SK-N-SH treated with all-trans-retinoic acid at 6 μM for 48 hours (cell line): ENCODE results near the gene NPTX1.

Experiments used
- ATAC-seq: fragments of 200-7000 bp; cut with Tn5 transposase; 3 replicates; pipeline ENCODE4 v1.9.1; 2020; ENCODE audit warnings: mild to moderate bottlenecking, moderate library complexity
- ARNTL ChIP-seq: fragments of 450-650 bp; formaldehyde crosslinking; IDR thresholded peaks from 2 replicates; pipeline ENCODE4 v1.5.0; 2020; ENCODE audit warnings: low read depth, mild to moderate bottlenecking, moderate library complexity, borderline replicate concordance
- CREB5 ChIP-seq: fragments of 250-450 bp; sonication (Bioruptor Pico); IDR thresholded peaks from 2 replicates; pipeline ENCODE4 v1.5.1; 2020; ENCODE audit warnings: low read depth, mild to moderate bottlenecking, moderate library complexity
- CSDC2 ChIP-seq: fragments of 250-450 bp; sonication (Bioruptor Pico); IDR thresholded peaks from 2 replicates; pipeline ENCODE4 v1.5.0; 2020; ENCODE audit warnings: mild to moderate bottlenecking, moderate library complexity
- CSRNP3 ChIP-seq: fragments of 250-450 bp; sonication (Bioruptor Pico); IDR thresholded peaks from 2 replicates; pipeline ENCODE4 v1.5.1; 2021; ENCODE audit warnings: mild to moderate bottlenecking, moderate library complexity
- ESRRG ChIP-seq: fragments of 250-450 bp; sonication (Bioruptor Pico); IDR thresholded peaks from 2 replicates; pipeline ENCODE4 v1.6.1; 2021; ENCODE audit warnings: mild to moderate bottlenecking
- GLIS3 ChIP-seq: fragments of 250-450 bp; sonication (Bioruptor Pico); IDR thresholded peaks from 2 replicates; pipeline ENCODE4 v1.5.0; 2020; ENCODE audit warnings: mild to moderate bottlenecking, moderate library complexity
- ISL1 ChIP-seq: fragments of 250-450 bp; sonication (Bioruptor Pico); IDR thresholded peaks from 2 replicates; pipeline ENCODE4 v2.1.2; 2022; ENCODE audit warnings: mild to moderate bottlenecking, moderate library complexity
- OSR1 ChIP-seq: fragments of 250-450 bp; sonication (Bioruptor Pico); IDR thresholded peaks from 2 replicates; pipeline ENCODE4 v1.8.0; 2022; ENCODE audit warnings: moderate library complexity, mild to moderate bottlenecking, inconsistent platforms
- PATZ1 ChIP-seq: fragments of 250-450 bp; sonication (Bioruptor Pico); IDR thresholded peaks from 2 replicates; pipeline ENCODE4 v1.8.0; 2020; ENCODE audit warnings: mild to moderate bottlenecking, moderate library complexity, borderline replicate concordance
- POU6F1 ChIP-seq: fragments of 250-450 bp; sonication (Bioruptor Pico); IDR thresholded peaks from 2 replicates; pipeline ENCODE4 v1.8.0; 2021; ENCODE audit warnings: low read depth, mild to moderate bottlenecking, moderate library complexity, borderline replicate concordance
- PPARA ChIP-seq: fragments of 250-450 bp; sonication (Bioruptor Pico); IDR thresholded peaks from 2 replicates; pipeline ENCODE4 v1.5.0; 2020; ENCODE audit warnings: mild to moderate bottlenecking, borderline replicate concordance
- SNAI2 ChIP-seq: fragments of 250-450 bp; sonication (Bioruptor Pico); IDR thresholded peaks from 2 replicates; pipeline ENCODE4 v1.5.0; 2020; ENCODE audit warnings: mild to moderate bottlenecking, moderate library complexity
- TCF4 ChIP-seq: fragments of 250-450 bp; sonication (Bioruptor Pico); IDR thresholded peaks from 2 replicates; pipeline ENCODE4 v1.8.0; 2021; ENCODE audit warnings: mild to moderate bottlenecking, moderate library complexity, borderline replicate concordance
- TOX ChIP-seq: fragments of 250-450 bp; sonication (Bioruptor Pico); IDR thresholded peaks from 2 replicates; pipeline ENCODE4 v1.8.0; 2021; ENCODE audit warnings: mild to moderate bottlenecking, moderate library complexity, borderline replicate concordance
- TSHZ2 ChIP-seq: fragments of 250-450 bp; sonication (Bioruptor Pico); IDR thresholded peaks from 2 replicates; pipeline ENCODE4 v1.5.0; 2020; ENCODE audit warnings: mild to moderate bottlenecking, moderate library complexity
- ZC3H10 ChIP-seq: fragments of 250-450 bp; sonication (Bioruptor Pico); IDR thresholded peaks from 2 replicates; pipeline ENCODE4 v1.5.1; 2021; ENCODE audit warnings: mild to moderate bottlenecking, moderate library complexity
- ZFP3 ChIP-seq: fragments of 250-450 bp; sonication (Bioruptor Pico); IDR thresholded peaks from 2 replicates; pipeline ENCODE4 v1.5.0; 2020; ENCODE audit warnings: mild to moderate bottlenecking, moderate library complexity
- ZFP30 ChIP-seq: fragments of 450-650 bp; formaldehyde crosslinking; IDR thresholded peaks from 2 replicates; pipeline ENCODE4 v1.5.0; 2022; ENCODE audit warnings: mild to moderate bottlenecking, moderate library complexity
- ZNF565 ChIP-seq: fragments of 450-650 bp; formaldehyde crosslinking; conservative IDR thresholded peaks from 2 replicates; pipeline ENCODE4 v1.5.0; 2020; ENCODE audit warnings: low read depth, mild to moderate bottlenecking, moderate library complexity
- ZNF70 ChIP-seq: fragments of 450-650 bp; formaldehyde crosslinking; IDR thresholded peaks from 2 replicates; pipeline ENCODE4 v1.5.0; 2020; ENCODE audit warnings: mild to moderate bottlenecking, moderate library complexity
- ZNF8 ChIP-seq: fragments of 450-650 bp; formaldehyde crosslinking; IDR thresholded peaks from 2 replicates; pipeline ENCODE4 v1.5.0; 2020; ENCODE audit warnings: mild to moderate bottlenecking, moderate library complexity

The NPTX1 gene

GRCh38 chr17:80455336-80455710, 21.1 kb downstream of the NPTX1 start:
- ATAC-seq = peak; percentile 58
- 0 out of 2 replicates have a peak, but pooled peaks have one; percentile 2 for TF ChIP-seq ZFP3 (CRISPR knock-in tag)
- TF ChIP-seq ZC3H10 = no peak
- TF ChIP-seq, all 23 proteins: peak for 1

GRCh38 chr17:80454557-80455335, 21.7 kb downstream of the NPTX1 start:
- TF ChIP-seq CSDC2 (CRISPR knock-in tag) = peak; percentile 65; the same call in 1 of the 2 replicates
- peak; percentile 44; the same call in 1 of the 2 replicates for TF ChIP-seq CREB5
- no peak for TF ChIP-seq ISL1 (CRISPR knock-in tag)
- peak; percentile 49; the same call in 1 of the 2 replicates for TF ChIP-seq ZFP3 (CRISPR knock-in tag)
- TF ChIP-seq ZNF70 (CRISPR knock-in tag) = peak; percentile 89
- TF ChIP-seq GLIS3 = peak; percentile 71; the same call in 1 of the 2 replicates
- peak; percentile 72; the same call in 1 of the 2 replicates for TF ChIP-seq PPARA (CRISPR knock-in tag)
- TF ChIP-seq ZNF8 (CRISPR knock-in tag) = no peak
- TF ChIP-seq PATZ1 (CRISPR knock-in tag) = peak; percentile 43; the same call in 1 of the 2 replicates
- no peak for TF ChIP-seq ZC3H10
- TF ChIP-seq SNAI2 (CRISPR knock-in tag) = 0 out of 2 replicates have a peak, but pooled peaks have one; percentile 34
- TF ChIP-seq ZNF565 = peak; percentile 31; the same call in 1 of the 2 replicates
- TF ChIP-seq CSRNP3 (CRISPR knock-in tag) = peak; percentile 51; the same call in 1 of the 2 replicates
- TF ChIP-seq TCF4 (CRISPR knock-in tag) = no peak
- TF ChIP-seq TSHZ2 (CRISPR knock-in tag) = peak; percentile 92
- no peak for TF ChIP-seq TOX
- TF ChIP-seq ARNTL (CRISPR knock-in tag) = no peak
- no peak for TF ChIP-seq OSR1 (CRISPR knock-in tag)
- TF ChIP-seq ZFP30 (CRISPR knock-in tag) = peak; percentile 46; the same call in 1 of the 2 replicates
- TF ChIP-seq ESRRG (CRISPR knock-in tag) = peak; percentile 39; the same call in 1 of the 2 replicates
- no peak for TF ChIP-seq POU6F1
- ATAC-seq = peak; percentile 94
